A673 (cell line): ENCODE measurements around the gene GAGE10. TPM values are rescaled to one million over a fixed set of nuclear protein-coding genes. Genes with fewer than 3 reads are reported as not detected.

Source experiments
- BruUV-seq: library from RNA; stranded (reverse); fragments of 400-500 nt; replicated peaks from 2 replicates; lab custom pipeline; 2021; lab: Mats Ljungman, UMichigan
- CTCF ChIA-PET: fragments of 300-600 bp; sonication (Branson Sonifier 250); formaldehyde crosslinking; loops from one replicate; lab custom pipeline; 2022; ENCODE audit warnings: antibody characterized with exemption; lab: Charles Lee
- POLR2A ChIA-PET: fragments of 300-600 bp; sonication (Branson Sonifier 250); formaldehyde crosslinking; loops from one replicate; lab custom pipeline; 2022; ENCODE audit warnings: antibody characterized with exemption; ENCODE audit not compliant: low non-redundant PET; lab: Charles Lee
- DNase-seq: peaks from one replicate; pipeline ENCODE4 v3.0.0-alpha.2; 2015; ENCODE audit warnings: low spot score
- H3K27ac ChIP-seq: fragments of 200-600 bp; sonication (generic); 2 replicates; pipeline ENCODE4 v1.5.1; 2016; ENCODE audit warnings: mixed run types, low read depth, mild to moderate bottlenecking, mixed read lengths, antibody characterized with exemption, low read length; ENCODE audit not compliant: poor library complexity, severe bottlenecking
- H3K27me3 ChIP-seq: fragments of 200-600 bp; sonication (generic); replicated peaks from 2 replicates; pipeline ENCODE4 v1.6.1; 2017; ENCODE audit warnings: mixed run types, low read depth, mild to moderate bottlenecking, mixed read lengths, antibody characterized with exemption, low read length; ENCODE audit not compliant: insufficient read depth, poor library complexity
- H3K36me3 ChIP-seq: fragments of 200-600 bp; sonication (generic); 2 replicates; pipeline ENCODE4 v1.6.1; 2016; ENCODE audit warnings: mixed run types, mild to moderate bottlenecking, mixed read lengths, antibody characterized with exemption, low read length; ENCODE audit not compliant: insufficient read depth, poor library complexity, severe bottlenecking
- H3K4me1 ChIP-seq: fragments of 200-600 bp; sonication (generic); 2 replicates; pipeline ENCODE4 v1.6.1; 2017; ENCODE audit warnings: mixed run types, mild to moderate bottlenecking, mixed read lengths, antibody characterized with exemption, low read length; ENCODE audit not compliant: insufficient read depth, poor library complexity, severe bottlenecking
- H3K4me3 ChIP-seq: fragments of 200-600 bp; sonication (generic); 2 replicates; pipeline ENCODE4 v1.5.1; 2016; ENCODE audit warnings: low read depth, mixed run types, mild to moderate bottlenecking, mixed read lengths, low read length; ENCODE audit not compliant: poor library complexity, severe bottlenecking
- H3K9me3 ChIP-seq: fragments of 200-600 bp; sonication (generic); 2 replicates; pipeline ENCODE4 v1.6.1; 2016; ENCODE audit warnings: mixed run types, low read depth, mild to moderate bottlenecking, mixed read lengths, antibody characterized with exemption, low read length; ENCODE audit not compliant: poor library complexity, severe bottlenecking
- EZH2 ChIP-seq: fragments of 200-600 bp; sonication (generic); IDR thresholded peaks from 2 replicates; pipeline ENCODE4 v1.6.1; 2017; ENCODE audit warnings: borderline replicate concordance, low read depth, mild to moderate bottlenecking, mixed read lengths, antibody characterized with exemption, low read length; ENCODE audit not compliant: poor library complexity, severe bottlenecking
- intact Hi-C: fragments of 100-400 bp; cut with micrococcal nuclease; formaldehyde crosslinking; loops from one replicate; pipeline ENCODE4 v1.10.0; 2022; ENCODE audit not compliant: unreplicated experiment
- total RNA-seq: library from RNA; stranded (reverse); gene quantifications from 2 replicates; pipeline ENCODE4 v1.2.3, GENCODE V29; 2021
- TF ChIP-seq, protein P1 (sequence below): fragments of 300-800, 200-600 bp; sonication (generic); conservative IDR thresholded peaks from 2 replicates; pipeline ENCODE4 v1.5.1; 2017; ENCODE audit warnings: low read depth, mild to moderate bottlenecking, antibody characterized with exemption, low read length, moderate library complexity, mixed read lengths

Gene GAGE10
- total RNA-seq, 1 experiment from 2014 or later, result not detected

- Histone ChIP-seq H3K9me3 (no peaks in the 10 kb centered on the region), H3K4me3 (peak overlapping the region; percentile 63), H3K36me3 (no peaks in the 10 kb centered on the region), H3K4me1 (peaks cover 11% of the 10 kb centered on the region), H3K27me3 (no peaks in the 10 kb centered on the region), H3K27ac (no peak overlapping the region)
- CTCF ChIA-PET, result no interaction called here
- BruUV-seq, result TSS peak; percentile 63
- POLR2A ChIA-PET, result no interaction called here
- intact Hi-C loops, result no loop called here
- DNase-seq, result no peak
- TF ChIP-seq, protein P1, sequence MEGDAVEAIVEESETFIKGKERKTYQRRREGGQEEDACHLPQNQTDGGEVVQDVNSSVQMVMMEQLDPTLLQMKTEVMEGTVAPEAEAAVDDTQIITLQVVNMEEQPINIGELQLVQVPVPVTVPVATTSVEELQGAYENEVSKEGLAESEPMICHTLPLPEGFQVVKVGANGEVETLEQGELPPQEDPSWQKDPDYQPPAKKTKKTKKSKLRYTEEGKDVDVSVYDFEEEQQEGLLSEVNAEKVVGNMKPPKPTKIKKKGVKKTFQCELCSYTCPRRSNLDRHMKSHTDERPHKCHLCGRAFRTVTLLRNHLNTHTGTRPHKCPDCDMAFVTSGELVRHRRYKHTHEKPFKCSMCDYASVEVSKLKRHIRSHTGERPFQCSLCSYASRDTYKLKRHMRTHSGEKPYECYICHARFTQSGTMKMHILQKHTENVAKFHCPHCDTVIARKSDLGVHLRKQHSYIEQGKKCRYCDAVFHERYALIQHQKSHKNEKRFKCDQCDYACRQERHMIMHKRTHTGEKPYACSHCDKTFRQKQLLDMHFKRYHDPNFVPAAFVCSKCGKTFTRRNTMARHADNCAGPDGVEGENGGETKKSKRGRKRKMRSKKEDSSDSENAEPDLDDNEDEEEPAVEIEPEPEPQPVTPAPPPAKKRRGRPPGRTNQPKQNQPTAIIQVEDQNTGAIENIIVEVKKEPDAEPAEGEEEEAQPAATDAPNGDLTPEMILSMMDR, result no peak
- TF ChIP-seq EZH2, result no peak
These were observed 32.1 kb upstream of the GAGE10 start for GRCh38 chrX:49271341-49271740.

- DNase-seq, result no peak
- Histone ChIP-seq H3K27me3 (no peaks in the 10 kb centered on the region), H3K4me1 (peaks cover 11% of the 10 kb centered on the region), H3K27ac (no peak overlapping the region), H3K4me3 (no peak overlapping the region), H3K36me3 (no peaks in the 10 kb centered on the region), H3K9me3 (no peaks in the 10 kb centered on the region)
- ChIA-PET POLR2A (no interaction called here), CTCF (no interaction called here)
- BruUV-seq, result no TSS peak
- no peak for TF ChIP-seq EZH2
- TF ChIP-seq, protein P1, result no peak
- intact Hi-C loops, result no loop called here
These were observed 31.0 kb upstream of the GAGE10 start for GRCh38 chrX:49272421-49272820.

DNA sequence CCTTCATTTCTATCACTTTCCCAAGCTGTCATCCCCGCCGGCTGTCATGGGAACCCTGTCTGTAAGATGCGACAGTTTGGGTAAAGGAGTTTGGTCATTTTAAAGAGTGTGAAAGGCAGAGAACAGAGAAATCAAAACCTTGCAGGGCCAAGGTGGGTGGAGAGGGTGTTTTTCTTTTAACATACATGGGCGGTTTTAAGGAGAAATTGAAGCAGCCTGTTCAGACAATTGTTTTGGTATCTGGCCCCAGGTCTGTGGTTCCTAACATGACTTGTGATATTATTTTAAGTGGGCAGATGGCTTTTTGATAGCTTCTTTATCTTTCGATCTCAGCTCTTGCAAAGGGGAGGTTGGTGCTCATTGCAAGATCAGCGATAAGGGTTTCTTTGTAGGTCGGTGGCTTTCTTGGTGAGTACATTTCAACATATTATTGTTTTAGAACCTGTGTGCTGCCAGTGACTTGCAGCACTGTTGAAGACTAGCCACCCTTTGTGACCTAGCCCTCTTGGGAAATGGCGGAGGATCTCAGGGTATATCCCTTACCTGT is 30.2 kb upstream of the GAGE10 start:
- CTCF ChIA-PET, result no interaction called here
- Histone ChIP-seq H3K4me3 (no peak overlapping the region), H3K36me3 (no peaks in the 10 kb centered on the region), H3K27ac (no peak overlapping the region), H3K4me1 (peaks cover 11% of the 10 kb centered on the region), H3K27me3 (no peaks in the 10 kb centered on the region), H3K9me3 (no peaks in the 10 kb centered on the region)
- POLR2A ChIA-PET, result interaction anchor here (0.9 kb wide), 1 partner anchor 425 kb away, joined by 3 read pairs; no protein-coding TSS in a partner anchor
- intact Hi-C loops, result no loop called here
- DNase-seq, result no peak
- TF ChIP-seq, protein P1, result no peak
- no peak for TF ChIP-seq EZH2
- no TSS peak for BruUV-seq
